PFSK-1 (cell line): ENCODE results near the gene RBL2.

Experiments
- FOXP2 ChIP-seq: optimal IDR thresholded peaks from 2 replicates; pipeline ENCODE3; 2011; ENCODE audit warnings: borderline replicate concordance, control low read depth, inconsistent platforms; ENCODE audit not compliant: insufficient read depth; ENCODE audit errors: extremely low read length, extremely low read depth
- POLR2AphosphoS5 ChIP-seq: IDR thresholded peaks from 2 replicates; pipeline ENCODE4 v1.6.1; 2012; ENCODE audit warnings: low read depth, mild to moderate bottlenecking, control low read depth, low read length, moderate library complexity
- REST ChIP-seq, 2 experiments: IDR thresholded peaks; 2 replicates each; pipeline versions ENCODE4 v1.6.1 to v1.8.0; 2011 to 2012; ENCODE audit warnings: low read depth in 2 of 2, low read length in 2 of 2, control low read depth in 1 of 2, inconsistent platforms in 1 of 2, mild to moderate bottlenecking in 1 of 2, moderate library complexity in 1 of 2; ENCODE audit not compliant: insufficient read depth in 1 of 2
- SIN3A ChIP-seq: IDR thresholded peaks from 2 replicates; pipeline ENCODE4 v1.6.1; 2012; ENCODE audit warnings: mild to moderate bottlenecking, low read length, moderate library complexity, borderline replicate concordance; ENCODE audit not compliant: insufficient read depth
- TAF1 ChIP-seq: IDR thresholded peaks from 2 replicates; pipeline ENCODE4 v1.6.1; 2012; ENCODE audit warnings: low read length, control low read depth, borderline replicate concordance; ENCODE audit not compliant: insufficient read depth

Gene RBL2

GRCh38 chr16:53414381-53414780 is 19.9 kb upstream of the RBL2 start:
- no peak for TF ChIP-seq SIN3A
- no peak for TF ChIP-seq POLR2AphosphoS5
- TF ChIP-seq TAF1 = no peak
- TF ChIP-seq FOXP2 = no peak
- no peak for TF ChIP-seq REST (IDR thresholded peaks at IDR 0.05; ENCODE audit: insufficient read depth in 1 of 2, low read depth in 2 of 2, low read length in 2 of 2)

- no peak for TF ChIP-seq SIN3A
- no peak for TF ChIP-seq FOXP2
- TF ChIP-seq REST (IDR thresholded peaks at IDR 0.05; ENCODE audit: insufficient read depth in 1 of 2, low read depth in 2 of 2, low read length in 2 of 2) = no peak
- no peak for TF ChIP-seq POLR2AphosphoS5
- no peak for TF ChIP-seq TAF1
Observed at GRCh38 chr16:53415504-53415903, 18.8 kb upstream of the RBL2 start.

- TF ChIP-seq SIN3A (no peak), POLR2AphosphoS5 (no peak), FOXP2 (no peak), REST (IDR thresholded peaks at IDR 0.05; ENCODE audit: insufficient read depth in 1 of 2, low read depth in 2 of 2, low read length in 2 of 2) (no peak), TAF1 (no peak)
Observed at GRCh38 chr16:53417011-53417410, 17.3 kb upstream of the RBL2 start.

- TF ChIP-seq POLR2AphosphoS5 (no peak), REST (IDR thresholded peaks at IDR 0.05; ENCODE audit: insufficient read depth in 1 of 2, low read depth in 2 of 2, low read length in 2 of 2) (no peak), TAF1 (no peak), SIN3A (no peak), FOXP2 (no peak)
Observed at GRCh38 chr16:53417976-53418375, 16.3 kb upstream of the RBL2 start.

- no peak for TF ChIP-seq SIN3A
- no peak for TF ChIP-seq TAF1
Observed at GRCh38 chr16:53421248-53421647, 13.0 kb upstream of the RBL2 start.
